IPS-20b (cell line): Measurements from ENCODE around the gene ABCC6.
"Not testable (repeated sequence)": the region's sequence is repeated elsewhere in the genome, so short reads cannot be mapped to it uniquely, and the experiment has no call there.

Source experiments
- H3K27ac ChIP-seq: one replicate; pipeline ENCODE4 v1.5.1; 2013; ENCODE audit warnings: low read length
- H3K27me3 ChIP-seq: 2 replicates; pipeline ENCODE4 v1.6.1; 2013; ENCODE audit warnings: mild to moderate bottlenecking, low read length, inconsistent platforms; ENCODE audit not compliant: insufficient read depth
- H3K36me3 ChIP-seq: 2 replicates; pipeline ENCODE4 v1.6.1; 2013; ENCODE audit warnings: low read depth, mild to moderate bottlenecking, inconsistent platforms, low read length, moderate library complexity; ENCODE audit not compliant: insufficient read depth
- H3K4me1 ChIP-seq: 2 replicates; pipeline ENCODE4 v1.6.1; 2013; ENCODE audit warnings: mild to moderate bottlenecking, control low read depth, inconsistent platforms, low read length, moderate library complexity; ENCODE audit not compliant: insufficient read depth
- H3K4me3 ChIP-seq: 2 replicates; pipeline ENCODE4 v1.5.1; 2013; ENCODE audit warnings: mild to moderate bottlenecking, low read length, inconsistent platforms
- H3K9ac ChIP-seq: 2 replicates; pipeline ENCODE4 v1.6.1; 2013; ENCODE audit warnings: low read depth, mild to moderate bottlenecking, inconsistent platforms, low read length, moderate library complexity
- H3K9me3 ChIP-seq: 2 replicates; pipeline ENCODE4 v1.6.1; 2013; ENCODE audit warnings: mild to moderate bottlenecking, low read depth, low read length, inconsistent platforms; ENCODE audit not compliant: insufficient read depth

Gene ABCC6

GRCh38 chr16:16166949-16167348, 56.3 kb downstream of the ABCC6 start:
- no peaks in the 10 kb centered on the region for H3K9me3 ChIP-seq
- no peaks in the 10 kb centered on the region for H3K27me3 ChIP-seq
- H3K9ac ChIP-seq, result no peak overlapping the region
- H3K4me3 ChIP-seq, result no peak overlapping the region
- no peaks in the 10 kb centered on the region for H3K36me3 ChIP-seq
- no peak overlapping the region for H3K27ac ChIP-seq
- no peaks in the 10 kb centered on the region for H3K4me1 ChIP-seq

DNA sequence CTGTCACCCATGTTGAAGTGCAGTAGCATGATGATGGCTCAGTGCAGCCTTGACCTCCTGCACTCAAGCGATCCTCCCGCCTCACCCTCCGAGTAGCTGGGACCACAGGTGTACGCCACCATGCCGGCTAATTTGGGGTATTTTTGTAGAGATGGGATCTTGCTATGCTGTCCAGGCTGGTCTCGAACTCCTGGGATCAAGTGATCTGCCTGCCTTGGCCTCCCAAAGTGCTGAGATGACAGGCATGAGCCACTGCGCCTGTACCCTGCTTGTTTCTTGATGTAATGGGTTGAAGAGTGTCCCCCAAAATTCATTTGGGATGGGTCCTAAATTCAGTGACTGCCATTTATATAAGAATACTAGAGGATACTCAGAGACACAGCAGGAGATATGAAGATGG, 57.2 kb downstream of the ABCC6 start:
- Histone ChIP-seq H3K9ac (no peak overlapping the region), H3K9me3 (no peaks in the 10 kb centered on the region)

GRCh38 chr16:16164243-16164642, 59.1 kb downstream of the ABCC6 start:
- no peaks in the 10 kb centered on the region for H3K4me1 ChIP-seq
- no peaks in the 10 kb centered on the region for H3K36me3 ChIP-seq
- H3K9ac ChIP-seq, result no peak overlapping the region
- no peak overlapping the region for H3K4me3 ChIP-seq
- H3K27ac ChIP-seq, result no peak overlapping the region
- H3K9me3 ChIP-seq, result peaks cover 5% of the 10 kb centered on the region
- no peaks in the 10 kb centered on the region; the same call in 1 of the 2 replicates for H3K27me3 ChIP-seq

More for the DNA sequence above, 57.2 kb downstream of the ABCC6 start:
- H3K27me3 ChIP-seq, result no peaks in the 10 kb centered on the region; the same call in 1 of the 2 replicates
- no peak overlapping the region for H3K27ac ChIP-seq
- H3K36me3 ChIP-seq, result no peaks in the 10 kb centered on the region
- H3K4me3 ChIP-seq, result no peak overlapping the region
- H3K4me1 ChIP-seq, result no peaks in the 10 kb centered on the region

DNA sequence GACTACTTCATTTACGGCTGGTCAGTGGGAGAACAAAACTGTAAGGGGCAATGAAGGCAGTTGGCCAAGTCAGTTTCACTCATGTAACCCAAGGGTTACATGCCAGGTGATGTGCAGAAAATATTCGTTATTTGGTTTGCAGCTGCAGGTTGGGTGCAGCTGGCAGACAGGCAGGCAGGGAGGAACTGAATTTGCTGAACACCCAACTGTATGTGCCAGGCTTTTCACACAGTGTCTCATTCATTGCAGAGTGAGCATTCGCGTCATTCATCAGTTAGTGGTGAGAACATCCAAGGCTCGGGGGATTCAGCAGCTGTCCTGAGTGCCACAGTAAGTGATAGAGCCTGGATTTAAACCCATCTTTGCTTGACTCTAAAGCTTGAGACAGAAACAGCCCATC, 59.7 kb downstream of the ABCC6 start:
- no peaks in the 10 kb centered on the region for H3K4me1 ChIP-seq
- no peaks in the 10 kb centered on the region; the same call in 1 of the 2 replicates for H3K27me3 ChIP-seq
- no peak overlapping the region for H3K4me3 ChIP-seq
- H3K36me3 ChIP-seq, result no peaks in the 10 kb centered on the region
- no peak overlapping the region for H3K27ac ChIP-seq
- no peak overlapping the region for H3K9ac ChIP-seq
- H3K9me3 ChIP-seq, result peaks cover 11% of the 10 kb centered on the region

GRCh38 chr16:16163109-16163508, 60.2 kb downstream of the ABCC6 start:
- Histone ChIP-seq H3K27ac (no peak overlapping the region), H3K9ac (no peak overlapping the region), H3K36me3 (no peaks in the 10 kb centered on the region), H3K4me1 (no peaks in the 10 kb centered on the region), H3K27me3 (no peaks in the 10 kb centered on the region; the same call in 1 of the 2 replicates), H3K9me3 (peaks cover 15% of the 10 kb centered on the region), H3K4me3 (no peak overlapping the region)

- no peak overlapping the region for H3K27ac ChIP-seq
Observed at GRCh38 chr16:16162591-16162990, 60.7 kb downstream of the ABCC6 start.

GRCh38 chr16:16161840-16162239, 61.5 kb downstream of the ABCC6 start:
- H3K27ac ChIP-seq, H3K27me3 ChIP-seq, H3K4me3 ChIP-seq, H3K36me3 ChIP-seq, H3K9ac ChIP-seq, H3K4me1 ChIP-seq: not testable (repeated sequence)
- peaks cover 17% of the 10 kb centered on the region for H3K9me3 ChIP-seq

More at GRCh38 chr16:16162591-16162990, 60.7 kb downstream of the ABCC6 start:
- peaks cover 15% of the 10 kb centered on the region for H3K9me3 ChIP-seq
- H3K4me3 ChIP-seq, result no peak overlapping the region
- H3K4me1 ChIP-seq, result no peaks in the 10 kb centered on the region
- no peaks in the 10 kb centered on the region; the same call in 1 of the 2 replicates for H3K27me3 ChIP-seq
- H3K36me3 ChIP-seq, result no peaks in the 10 kb centered on the region
- no peak overlapping the region for H3K9ac ChIP-seq

- H3K4me3 ChIP-seq, result no peak overlapping the region
- no peak overlapping the region for H3K27ac ChIP-seq
- H3K27me3 ChIP-seq, result no peaks in the 10 kb centered on the region; the same call in 1 of the 2 replicates
- H3K9ac ChIP-seq, result no peak overlapping the region
- peaks cover 17% of the 10 kb centered on the region for H3K9me3 ChIP-seq
- H3K4me1 ChIP-seq, result no peaks in the 10 kb centered on the region
- H3K36me3 ChIP-seq, result no peaks in the 10 kb centered on the region
Observed at GRCh38 chr16:16161319-16161718, 62.0 kb downstream of the ABCC6 start.

DNA sequence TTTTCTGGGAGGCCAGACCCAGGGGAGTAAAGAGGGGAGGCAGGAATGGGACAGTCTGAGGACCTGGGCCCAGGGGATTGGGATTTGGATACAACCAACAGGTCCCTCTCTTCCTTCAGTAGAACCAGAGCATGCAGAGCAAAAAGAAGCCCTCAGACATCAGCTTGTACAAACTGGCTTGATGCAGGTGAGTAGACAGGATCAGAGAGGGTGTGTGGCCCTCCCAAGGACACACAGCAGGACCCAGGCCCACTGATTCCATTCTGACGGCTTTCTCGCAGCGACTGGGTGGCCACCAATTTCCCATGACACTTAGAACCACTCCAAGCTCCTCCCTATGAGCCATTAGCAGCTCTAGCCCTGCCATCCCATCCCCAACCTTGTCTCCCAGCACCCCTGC, 63.6 kb downstream of the ABCC6 start:
- peaks cover 17% of the 10 kb centered on the region for H3K9me3 ChIP-seq
- no peak overlapping the region for H3K27ac ChIP-seq
- H3K27me3 ChIP-seq, result no peaks in the 10 kb centered on the region; the same call in 1 of the 2 replicates
- H3K4me1 ChIP-seq, result no peaks in the 10 kb centered on the region
- H3K9ac ChIP-seq, result no peak overlapping the region
- H3K4me3 ChIP-seq, result no peak overlapping the region
- no peaks in the 10 kb centered on the region for H3K36me3 ChIP-seq

DNA sequence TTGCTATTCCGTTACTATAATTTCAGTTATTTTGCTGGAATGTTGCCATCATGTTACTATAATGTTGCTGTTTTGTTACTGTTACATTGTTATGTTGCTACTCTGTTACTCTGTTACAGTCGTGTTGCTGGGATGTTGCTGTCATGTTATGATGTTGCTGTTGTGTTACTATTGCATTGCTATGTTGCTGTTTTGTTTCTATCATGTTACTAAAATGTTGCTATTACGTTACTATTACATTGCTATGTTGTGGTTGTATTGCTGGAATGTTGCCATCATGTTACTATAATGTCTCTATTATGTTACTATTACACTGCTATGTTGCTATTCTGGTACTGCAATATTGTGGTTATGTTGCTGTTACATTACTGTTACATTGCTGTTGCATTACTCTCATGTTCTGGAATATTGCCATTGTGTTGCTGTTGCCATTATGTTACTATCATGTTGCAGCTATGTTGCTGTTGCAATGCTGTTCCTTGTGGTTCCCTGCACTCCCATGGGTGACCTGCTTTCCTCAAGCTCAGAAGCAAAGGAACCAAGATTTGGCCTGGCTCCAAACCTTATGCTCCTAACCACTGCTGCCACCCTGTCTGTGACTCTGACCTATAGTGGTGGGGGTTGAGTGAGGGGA, 64.4 kb downstream of the ABCC6 start:
- no peak overlapping the region for H3K9ac ChIP-seq
- H3K4me3 ChIP-seq, result no peak overlapping the region
- H3K4me1 ChIP-seq, result no peaks in the 10 kb centered on the region
- H3K36me3 ChIP-seq, result no peaks in the 10 kb centered on the region
- no peaks in the 10 kb centered on the region; the same call in 1 of the 2 replicates for H3K27me3 ChIP-seq
- H3K27ac ChIP-seq, result no peak overlapping the region
- peaks cover 17% of the 10 kb centered on the region for H3K9me3 ChIP-seq

DNA sequence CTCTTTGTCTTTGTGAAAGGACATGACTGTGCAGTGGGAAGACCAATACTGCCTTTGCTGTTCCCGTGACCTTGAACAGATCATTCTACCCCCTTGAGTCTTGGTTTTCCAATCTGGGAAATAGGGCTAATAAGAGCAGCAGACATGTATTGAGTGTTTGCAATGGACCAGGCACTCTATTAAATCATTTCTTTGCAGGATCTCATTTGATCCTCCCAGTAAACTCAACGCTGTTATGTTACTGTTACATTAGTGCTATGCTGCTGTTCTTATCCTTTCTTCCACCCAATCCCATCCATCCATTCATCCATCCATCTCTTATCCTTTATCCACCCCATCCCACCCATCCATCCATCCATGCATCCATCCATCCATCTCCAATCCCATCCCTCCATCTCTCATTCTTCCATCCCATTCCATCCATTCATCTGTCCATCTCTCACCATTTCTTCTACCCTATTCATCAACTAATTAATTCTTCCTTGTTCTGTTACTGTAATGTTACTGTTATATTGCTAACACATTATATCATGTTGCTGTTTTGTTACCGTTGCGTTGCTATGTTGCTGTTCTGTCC, 65.1 kb downstream of the ABCC6 start:
- H3K9ac ChIP-seq, result no peak overlapping the region
- no peaks in the 10 kb centered on the region for H3K4me1 ChIP-seq
- H3K9me3 ChIP-seq, result peaks cover 17% of the 10 kb centered on the region
- no peaks in the 10 kb centered on the region; the same call in 1 of the 2 replicates for H3K27me3 ChIP-seq
- no peak overlapping the region for H3K4me3 ChIP-seq
- no peak overlapping the region for H3K27ac ChIP-seq
- no peaks in the 10 kb centered on the region for H3K36me3 ChIP-seq

GRCh38 chr16:16157166-16157565, 66.1 kb downstream of the ABCC6 start:
- Histone ChIP-seq H3K36me3 (no peaks in the 10 kb centered on the region), H3K4me1 (no peaks in the 10 kb centered on the region), H3K9ac (no peak overlapping the region), H3K4me3 (no peak overlapping the region), H3K27ac (no peak overlapping the region), H3K27me3 (no peaks in the 10 kb centered on the region; the same call in 1 of the 2 replicates), H3K9me3 (peaks cover 17% of the 10 kb centered on the region)
